KMS-11 (cell line): ENCODE data around the gene OR52W1.

Experiments
- H2AFZ ChIP-seq: fragments of 200-600 bp; sonication (generic); 2 replicates; pipeline ENCODE4 v1.6.1; 2016; ENCODE audit warnings: antibody characterized with exemption, mixed run types, low read depth
- H3K27ac ChIP-seq: fragments of 200-600 bp; sonication (generic); 2 replicates; pipeline ENCODE4 v1.6.1; 2016; ENCODE audit warnings: mild to moderate bottlenecking, mixed run types
- H3K27me3 ChIP-seq: fragments of 200-600 bp; sonication (generic); 2 replicates; pipeline ENCODE4 v1.6.1; 2017; ENCODE audit warnings: mild to moderate bottlenecking, low read depth, mixed run types, moderate library complexity; ENCODE audit not compliant: insufficient read depth
- H3K36me3 ChIP-seq: fragments of 200-600 bp; sonication (generic); 2 replicates; pipeline ENCODE4 v1.6.1; 2017; ENCODE audit warnings: mild to moderate bottlenecking, mixed run types; ENCODE audit not compliant: insufficient read depth
- H3K4me1 ChIP-seq: fragments of 200-600 bp; sonication (generic); 2 replicates; pipeline ENCODE4 v1.6.1; 2016; ENCODE audit warnings: mild to moderate bottlenecking, low read depth, mixed run types; ENCODE audit not compliant: poor library complexity, severe bottlenecking
- H3K4me2 ChIP-seq: fragments of 200-600 bp; sonication (generic); 2 replicates; pipeline ENCODE4 v1.7.0; 2016; ENCODE audit warnings: mild to moderate bottlenecking, mixed run types
- H3K4me3 ChIP-seq: fragments of 200-600 bp; sonication (generic); IDR thresholded peaks from 2 replicates; pipeline ENCODE4 v1.6.1; 2017; ENCODE audit warnings: low read depth, low read length, mixed read lengths; ENCODE audit not compliant: insufficient read depth
- H3K79me2 ChIP-seq: fragments of 200-600 bp; sonication (generic); 2 replicates; pipeline ENCODE4 v1.6.1; 2016; ENCODE audit warnings: low read depth, mixed run types; ENCODE audit not compliant: insufficient read depth
- H3K9ac ChIP-seq: fragments of 200-600 bp; sonication (generic); 2 replicates; pipeline ENCODE4 v1.6.1; 2016; ENCODE audit warnings: mild to moderate bottlenecking, mixed run types
- H4K20me1 ChIP-seq: fragments of 200-600 bp; sonication (generic); 2 replicates; pipeline ENCODE4 v1.6.1; 2016; ENCODE audit warnings: mild to moderate bottlenecking, mixed run types; ENCODE audit not compliant: insufficient read depth
- TF ChIP-seq, protein P1 (sequence below): fragments of 200-600 bp; sonication (generic); conservative IDR thresholded peaks from 2 replicates; pipeline ENCODE4 v1.6.1; 2017; ENCODE audit warnings: low read depth, mild to moderate bottlenecking, antibody characterized with exemption, low read length, moderate library complexity, mixed read lengths

The OR52W1 gene

DNA sequence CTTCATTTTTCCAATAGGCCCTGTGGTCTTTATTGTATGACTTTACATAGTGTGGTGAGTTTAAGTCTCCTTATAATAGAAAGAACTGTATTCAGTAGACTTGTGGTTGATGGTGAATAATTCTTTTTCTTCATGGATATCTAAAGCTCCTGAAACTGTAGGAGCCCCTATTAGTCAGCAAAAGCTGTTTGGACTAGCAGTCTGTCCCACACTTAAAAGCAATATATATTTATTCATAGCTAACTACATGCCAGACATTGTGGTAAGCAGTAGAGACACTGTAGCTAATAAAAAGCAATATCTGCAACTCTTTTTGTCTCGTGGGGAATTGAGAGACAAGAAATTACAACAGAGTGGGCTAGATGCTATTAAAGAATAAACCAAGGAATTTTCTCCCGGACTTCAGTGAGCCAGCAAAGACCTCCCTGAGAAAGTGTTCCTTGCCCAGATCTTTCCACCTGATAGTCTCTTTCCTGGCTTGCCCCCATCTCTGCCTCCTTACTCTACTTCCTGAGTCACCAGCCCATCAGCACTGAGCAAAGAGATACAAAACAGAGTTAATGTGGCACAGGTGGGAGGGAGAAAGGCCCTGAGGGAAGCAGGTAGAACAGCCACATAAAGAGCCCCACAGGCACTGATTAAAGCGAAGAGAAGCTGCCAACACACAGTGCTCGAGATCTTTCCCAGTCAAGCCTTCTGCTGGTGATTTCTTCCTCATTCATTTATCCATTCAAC lies 1.4 kb upstream of the OR52W1 start:
- Histone ChIP-seq H2AFZ (no peak overlapping the region), H4K20me1 (no peaks in the 10 kb centered on the region), H3K27me3 (no peaks in the 10 kb centered on the region), H3K36me3 (no peaks in the 10 kb centered on the region), H3K27ac (no peak overlapping the region), H3K4me2 (no peak overlapping the region), H3K9ac (no peak overlapping the region), H3K79me2 (no peaks in the 10 kb centered on the region), H3K4me3 (no peak overlapping the region), H3K4me1 (no peaks in the 10 kb centered on the region)
- TF ChIP-seq, protein P1, sequence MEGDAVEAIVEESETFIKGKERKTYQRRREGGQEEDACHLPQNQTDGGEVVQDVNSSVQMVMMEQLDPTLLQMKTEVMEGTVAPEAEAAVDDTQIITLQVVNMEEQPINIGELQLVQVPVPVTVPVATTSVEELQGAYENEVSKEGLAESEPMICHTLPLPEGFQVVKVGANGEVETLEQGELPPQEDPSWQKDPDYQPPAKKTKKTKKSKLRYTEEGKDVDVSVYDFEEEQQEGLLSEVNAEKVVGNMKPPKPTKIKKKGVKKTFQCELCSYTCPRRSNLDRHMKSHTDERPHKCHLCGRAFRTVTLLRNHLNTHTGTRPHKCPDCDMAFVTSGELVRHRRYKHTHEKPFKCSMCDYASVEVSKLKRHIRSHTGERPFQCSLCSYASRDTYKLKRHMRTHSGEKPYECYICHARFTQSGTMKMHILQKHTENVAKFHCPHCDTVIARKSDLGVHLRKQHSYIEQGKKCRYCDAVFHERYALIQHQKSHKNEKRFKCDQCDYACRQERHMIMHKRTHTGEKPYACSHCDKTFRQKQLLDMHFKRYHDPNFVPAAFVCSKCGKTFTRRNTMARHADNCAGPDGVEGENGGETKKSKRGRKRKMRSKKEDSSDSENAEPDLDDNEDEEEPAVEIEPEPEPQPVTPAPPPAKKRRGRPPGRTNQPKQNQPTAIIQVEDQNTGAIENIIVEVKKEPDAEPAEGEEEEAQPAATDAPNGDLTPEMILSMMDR: no peak

DNA sequence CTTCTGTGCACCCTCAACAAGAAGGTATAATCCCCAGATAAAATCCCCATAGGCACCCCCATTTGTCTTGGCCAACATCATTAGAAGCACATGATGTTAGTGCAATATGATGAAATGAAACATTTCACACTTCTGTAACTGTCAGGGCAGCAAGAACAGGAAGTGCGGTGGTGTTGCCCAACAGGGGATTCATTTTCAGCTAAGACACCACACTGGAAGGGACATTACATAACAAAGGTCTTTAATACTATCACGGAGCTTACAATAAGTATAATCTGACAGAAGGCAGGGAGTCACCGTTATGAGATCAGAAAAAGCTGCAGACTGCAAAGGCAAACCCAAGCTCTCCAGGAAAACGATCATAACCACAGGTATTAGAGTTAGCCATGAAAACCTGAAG lies 2.0 kb downstream of the OR52W1 start:
- H3K4me1 ChIP-seq: peaks cover 15% of the 10 kb centered on the region
- TF ChIP-seq, protein P1: no peak
- H3K27me3 ChIP-seq: no peaks in the 10 kb centered on the region
- no peak overlapping the region for H3K9ac ChIP-seq
- H4K20me1 ChIP-seq: no peaks in the 10 kb centered on the region
- no peak overlapping the region for H3K4me2 ChIP-seq
- no peak overlapping the region for H2AFZ ChIP-seq
- H3K79me2 ChIP-seq: no peaks in the 10 kb centered on the region
- no peaks in the 10 kb centered on the region for H3K36me3 ChIP-seq
- no peak overlapping the region for H3K4me3 ChIP-seq
- no peak overlapping the region for H3K27ac ChIP-seq

DNA sequence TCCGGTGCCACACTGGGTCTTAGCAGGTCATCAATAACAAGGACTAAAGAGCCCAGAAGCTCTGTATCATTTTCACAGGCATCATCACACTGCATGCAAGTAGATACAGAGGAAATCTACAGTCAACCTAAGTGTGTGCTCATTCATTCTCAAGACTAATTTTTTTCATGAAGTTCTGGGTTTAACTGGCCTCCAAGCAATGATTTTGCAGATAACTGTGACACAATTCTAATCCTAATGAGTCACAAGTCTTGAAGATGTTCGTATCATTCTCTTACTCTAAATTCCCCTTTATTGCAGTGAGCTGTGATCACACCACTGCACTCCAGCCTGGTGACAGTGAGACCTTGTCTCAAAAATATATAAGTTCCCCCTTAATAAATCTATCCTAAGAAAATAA lies 2.5 kb downstream of the OR52W1 start:
- H4K20me1 ChIP-seq: no peaks in the 10 kb centered on the region
- H3K9ac ChIP-seq: no peak overlapping the region
- H3K79me2 ChIP-seq: no peaks in the 10 kb centered on the region
- no peak overlapping the region for H3K27ac ChIP-seq
- H3K4me2 ChIP-seq: no peak overlapping the region
- no peak overlapping the region for H3K4me3 ChIP-seq
- H2AFZ ChIP-seq: no peak overlapping the region
- TF ChIP-seq, protein P1: no peak
- H3K36me3 ChIP-seq: no peaks in the 10 kb centered on the region
- no peaks in the 10 kb centered on the region for H3K27me3 ChIP-seq
- H3K4me1 ChIP-seq: peaks cover 15% of the 10 kb centered on the region

DNA sequence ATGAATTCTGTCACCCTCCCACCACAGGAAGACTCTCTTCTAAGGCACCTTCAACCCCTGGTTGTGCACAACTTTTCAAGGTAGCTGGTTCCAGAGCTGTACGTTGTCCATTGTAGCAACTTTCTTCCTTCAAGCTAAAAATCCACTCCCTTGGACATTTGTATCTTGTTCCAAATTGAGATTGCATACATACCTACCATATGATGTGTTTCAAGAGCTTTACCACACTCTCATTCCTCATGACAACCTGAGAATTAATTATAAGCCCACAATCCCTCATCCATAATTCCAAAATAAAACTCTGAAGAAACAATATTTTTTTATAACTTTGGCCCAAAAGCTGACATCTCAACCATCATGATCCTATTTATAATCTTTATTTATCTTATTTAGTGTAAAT lies 3.0 kb downstream of the OR52W1 start:
- Histone ChIP-seq H3K27ac (no peak overlapping the region), H3K79me2 (no peaks in the 10 kb centered on the region), H4K20me1 (no peaks in the 10 kb centered on the region), H2AFZ (no peak overlapping the region), H3K9ac (no peak overlapping the region), H3K4me1 (peaks cover 15% of the 10 kb centered on the region), H3K36me3 (no peaks in the 10 kb centered on the region), H3K4me3 (no peak overlapping the region), H3K27me3 (no peaks in the 10 kb centered on the region), H3K4me2 (no peak overlapping the region)
- TF ChIP-seq, protein P1: no peak
